GM12873 (cell line): ENCODE results near the gene CEACAM19.

Source experiments
- CTCF ChIP-seq: IDR thresholded peaks from 2 replicates; pipeline ENCODE4 v1.5.1; 2012; ENCODE audit warnings: low read depth, mild to moderate bottlenecking, moderate library complexity, low read length, control low read depth; ENCODE audit not compliant: insufficient read depth; ENCODE audit errors: missing control alignments

Gene CEACAM19

GRCh38 chr19:44642377-44642776 is 28.9 kb upstream of the CEACAM19 start:
- no peak for TF ChIP-seq CTCF

GRCh38 chr19:44643605-44644401 is 27.5 kb upstream of the CEACAM19 start, which contains the start of gene PVR:
PVR (plus strand) TSS chr19:44643910; CDS start chr19:44644097, 187 bp downstream.
- TF ChIP-seq CTCF = no peak

GRCh38 chr19:44644402-44645016 is 26.8 kb upstream of the CEACAM19 start:
- TF ChIP-seq CTCF = no peak

- TF ChIP-seq CTCF = no peak
Measured at GRCh38 chr19:44645407-44646048, 25.8 kb upstream of the CEACAM19 start.

- no peak for TF ChIP-seq CTCF
Measured at GRCh38 chr19:44646049-44646416, 25.2 kb upstream of the CEACAM19 start.

DNA sequence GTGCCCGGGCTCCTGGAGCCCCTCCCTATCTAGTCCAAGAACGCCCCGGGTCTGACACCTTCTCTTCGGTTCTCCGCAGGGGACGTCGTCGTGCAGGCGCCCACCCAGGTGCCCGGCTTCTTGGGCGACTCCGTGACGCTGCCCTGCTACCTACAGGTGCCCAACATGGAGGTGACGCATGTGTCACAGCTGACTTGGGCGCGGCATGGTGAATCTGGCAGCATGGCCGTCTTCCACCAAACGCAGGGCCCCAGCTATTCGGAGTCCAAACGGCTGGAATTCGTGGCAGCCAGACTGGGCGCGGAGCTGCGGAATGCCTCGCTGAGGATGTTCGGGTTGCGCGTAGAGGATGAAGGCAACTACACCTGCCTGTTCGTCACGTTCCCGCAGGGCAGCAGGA is 24.1 kb upstream of the CEACAM19 start:
- no peak for TF ChIP-seq CTCF

DNA sequence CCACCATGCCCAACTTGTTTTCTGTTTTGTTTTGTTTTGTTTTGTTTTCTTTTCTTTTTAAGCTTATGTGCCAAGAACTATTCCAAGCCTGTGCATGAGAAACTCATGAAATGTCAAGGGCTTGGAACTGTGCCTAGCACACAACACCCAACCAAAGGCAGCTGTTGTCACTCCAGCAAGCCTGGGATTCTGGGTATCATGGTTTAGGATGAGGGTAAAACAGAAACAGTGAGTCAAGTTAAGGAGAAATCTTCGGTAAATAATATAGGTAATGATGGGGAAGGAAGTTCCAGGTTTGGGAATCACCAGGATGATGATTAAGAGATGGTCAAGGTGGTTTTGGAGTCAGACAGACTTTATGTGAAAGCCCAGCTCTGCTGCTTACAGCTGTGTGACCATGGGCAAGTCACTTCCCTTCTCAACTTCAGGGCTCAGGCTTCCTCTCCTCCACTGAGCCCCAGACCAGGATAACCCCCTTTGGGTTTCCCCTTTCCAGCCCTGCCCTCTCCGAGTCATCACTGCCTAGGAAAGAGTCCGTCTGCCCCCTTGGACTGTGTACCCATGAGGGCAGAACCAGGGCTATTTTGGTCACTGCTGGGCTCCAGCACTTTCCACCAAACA is 22.5 kb upstream of the CEACAM19 start:
- no peak for TF ChIP-seq CTCF
